ENCODE measurements around the gene ANTXR1.

Gene ANTXR1

DNA sequence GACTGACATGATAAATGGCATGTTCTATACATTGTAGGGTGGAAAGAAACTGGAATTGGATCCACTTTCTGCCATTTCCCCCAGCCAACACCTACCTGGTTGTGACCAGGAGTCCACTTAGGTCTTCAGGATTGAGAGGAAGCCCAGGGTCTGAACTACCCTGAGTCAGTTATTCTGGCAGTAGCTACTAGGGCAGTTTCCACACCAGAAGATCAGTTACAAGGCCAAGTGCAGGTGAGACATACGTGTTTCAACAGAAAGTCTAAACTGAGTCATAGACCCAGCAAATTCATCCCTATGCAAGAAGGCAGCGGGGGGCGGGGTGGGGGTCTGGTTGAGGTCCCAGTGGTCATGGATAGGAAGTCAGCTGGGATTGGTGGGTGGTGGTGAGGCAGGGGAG is 21.9 kb downstream of the ANTXR1 start:
- peaks cover 6% of the 10 kb centered on the region for H3K27me3 Mint-ChIP-seq
- no peaks in the 10 kb centered on the region for H3K9me3 Mint-ChIP-seq (ENCODE audit: low read depth)
- H3K4me1 Mint-ChIP-seq (ENCODE audit: low read depth) = no peaks in the 10 kb centered on the region
- H3K27ac Mint-ChIP-seq = no peak overlapping the region
- no peak overlapping the region for H3K4me3 Mint-ChIP-seq
- H3K36me3 Mint-ChIP-seq = no peaks in the 10 kb centered on the region

DNA sequence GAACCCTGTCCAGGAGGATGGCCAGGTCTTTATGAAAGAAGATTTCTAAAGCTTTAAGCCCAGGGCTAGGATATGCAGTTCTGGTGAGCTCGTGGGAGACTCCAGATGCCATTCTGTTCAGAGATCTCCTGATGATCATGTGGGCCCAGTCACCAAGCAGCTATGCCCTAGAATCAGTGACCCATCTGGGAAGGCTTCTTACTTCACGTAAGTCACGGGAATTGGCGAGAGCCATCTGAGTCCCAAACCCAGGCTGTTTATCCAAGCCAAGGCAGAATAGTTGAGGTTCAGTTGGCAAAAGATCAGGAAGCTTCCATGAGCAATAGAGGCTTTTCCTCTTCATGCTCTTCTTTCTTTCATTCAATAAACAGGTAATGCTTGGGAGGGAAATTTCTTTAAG is 23.9 kb downstream of the ANTXR1 start:
- H3K27me3 Mint-ChIP-seq = peaks cover 8% of the 10 kb centered on the region
- H3K4me1 Mint-ChIP-seq (ENCODE audit: low read depth) = no peaks in the 10 kb centered on the region
- H3K27ac Mint-ChIP-seq = no peak overlapping the region
- no peak overlapping the region for H3K4me3 Mint-ChIP-seq
- H3K9me3 Mint-ChIP-seq (ENCODE audit: low read depth) = no peaks in the 10 kb centered on the region
- no peaks in the 10 kb centered on the region for H3K36me3 Mint-ChIP-seq

DNA sequence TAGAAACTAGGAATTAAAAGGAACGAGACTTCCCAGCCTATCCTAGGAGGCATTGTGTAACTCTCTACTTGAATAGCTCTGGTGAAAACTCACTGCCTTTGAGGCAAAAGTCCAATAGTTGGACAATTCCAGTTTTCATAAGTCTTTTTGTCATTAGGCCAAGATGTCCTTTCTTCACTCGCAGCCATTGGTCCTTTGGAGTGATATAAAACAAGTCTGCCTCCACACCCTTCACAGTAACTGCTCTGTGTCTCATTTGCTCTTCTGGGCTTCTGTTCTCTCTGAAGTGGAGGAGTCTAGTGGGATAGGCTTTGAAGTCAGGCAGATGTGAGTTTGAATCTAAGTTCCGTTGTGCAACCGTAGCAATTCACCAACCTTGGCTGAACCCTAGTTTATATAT is 28.2 kb downstream of the ANTXR1 start:
- H3K9me3 Mint-ChIP-seq (ENCODE audit: low read depth) = no peaks in the 10 kb centered on the region
- H3K36me3 Mint-ChIP-seq = no peaks in the 10 kb centered on the region
- H3K4me3 Mint-ChIP-seq = no peak overlapping the region
- no peak overlapping the region for H3K27ac Mint-ChIP-seq
- peaks cover 7% of the 10 kb centered on the region for H3K27me3 Mint-ChIP-seq
- no peaks in the 10 kb centered on the region for H3K4me1 Mint-ChIP-seq (ENCODE audit: low read depth)

- H3K27ac Mint-ChIP-seq = no peak overlapping the region
These were observed 30.9 kb downstream of the ANTXR1 start for GRCh38 chr2:69043736-69044400.

GRCh38 chr2:69046221-69046662 is 33.3 kb downstream of the ANTXR1 start:
- H3K36me3 Mint-ChIP-seq = no peaks in the 10 kb centered on the region
- no peaks in the 10 kb centered on the region for H3K4me1 Mint-ChIP-seq (ENCODE audit: low read depth)
- no peak overlapping the region for H3K27ac Mint-ChIP-seq
- no peak overlapping the region for H3K4me3 Mint-ChIP-seq
- H3K27me3 Mint-ChIP-seq = peaks cover 2% of the 10 kb centered on the region
- H3K9me3 Mint-ChIP-seq (ENCODE audit: low read depth) = no peaks in the 10 kb centered on the region

More at GRCh38 chr2:69043736-69044400, 30.9 kb downstream of the ANTXR1 start:
- Mint-ChIP-seq H3K4me3 (no peak overlapping the region), H3K4me1 (ENCODE audit: low read depth) (no peaks in the 10 kb centered on the region), H3K9me3 (ENCODE audit: low read depth) (no peaks in the 10 kb centered on the region), H3K27me3 (peaks cover 5% of the 10 kb centered on the region), H3K36me3 (no peaks in the 10 kb centered on the region)

DNA sequence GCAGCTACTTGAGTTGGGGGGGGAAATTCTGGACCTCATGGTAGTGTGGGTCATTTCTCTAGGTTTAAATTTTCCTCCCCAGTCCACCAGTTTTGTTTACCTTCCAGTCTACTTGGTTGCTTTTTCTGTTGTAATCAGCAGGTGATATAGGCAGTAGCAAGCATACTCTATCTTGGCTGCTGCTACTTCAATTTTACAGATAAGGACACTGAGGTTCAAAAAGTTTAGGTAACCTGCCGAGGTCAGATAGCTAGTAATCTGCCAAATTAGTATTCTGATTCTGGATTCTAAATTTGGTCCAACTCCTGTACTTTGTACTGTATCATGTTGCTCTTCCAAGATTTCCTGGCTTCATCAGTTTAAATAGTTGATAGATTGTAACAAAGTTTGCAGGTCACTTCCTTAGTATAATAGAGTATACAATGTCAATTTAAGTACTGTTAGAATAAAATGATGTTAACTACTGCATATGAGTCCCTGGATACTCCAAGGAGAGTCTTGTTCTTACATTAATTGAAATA is 34.7 kb downstream of the ANTXR1 start:
- Mint-ChIP-seq H3K4me1 (ENCODE audit: low read depth) (no peaks in the 10 kb centered on the region), H3K4me3 (no peak overlapping the region), H3K27me3 (peaks cover 2% of the 10 kb centered on the region), H3K36me3 (no peaks in the 10 kb centered on the region), H3K9me3 (ENCODE audit: low read depth) (no peaks in the 10 kb centered on the region), H3K27ac (no peak overlapping the region)

DNA sequence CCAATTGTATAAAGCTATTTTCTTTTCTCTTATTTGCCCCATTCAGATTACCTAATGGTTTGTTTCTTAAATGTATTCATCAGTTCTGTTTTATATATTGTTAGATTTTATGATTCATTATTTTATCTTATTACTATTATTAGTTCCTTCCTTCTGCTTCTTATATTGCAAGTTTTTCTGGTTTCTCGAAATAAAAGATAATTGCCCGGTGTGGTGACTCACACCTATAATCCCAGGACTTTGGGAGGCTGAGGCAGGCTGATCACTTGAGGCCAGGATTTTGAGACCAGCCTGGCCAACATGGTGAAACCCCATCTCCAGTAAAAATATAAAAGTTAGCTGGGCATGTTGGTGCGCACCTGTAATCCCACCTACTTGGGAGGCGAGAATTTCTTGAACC is 37.8 kb downstream of the ANTXR1 start:
- H3K36me3 Mint-ChIP-seq = no peaks in the 10 kb centered on the region
- peaks cover 2% of the 10 kb centered on the region for H3K27me3 Mint-ChIP-seq
- peaks cover 2% of the 10 kb centered on the region for H3K4me1 Mint-ChIP-seq (ENCODE audit: low read depth)
- H3K27ac Mint-ChIP-seq = no peak overlapping the region
- no peak overlapping the region for H3K4me3 Mint-ChIP-seq
- H3K9me3 Mint-ChIP-seq (ENCODE audit: low read depth) = no peaks in the 10 kb centered on the region

DNA sequence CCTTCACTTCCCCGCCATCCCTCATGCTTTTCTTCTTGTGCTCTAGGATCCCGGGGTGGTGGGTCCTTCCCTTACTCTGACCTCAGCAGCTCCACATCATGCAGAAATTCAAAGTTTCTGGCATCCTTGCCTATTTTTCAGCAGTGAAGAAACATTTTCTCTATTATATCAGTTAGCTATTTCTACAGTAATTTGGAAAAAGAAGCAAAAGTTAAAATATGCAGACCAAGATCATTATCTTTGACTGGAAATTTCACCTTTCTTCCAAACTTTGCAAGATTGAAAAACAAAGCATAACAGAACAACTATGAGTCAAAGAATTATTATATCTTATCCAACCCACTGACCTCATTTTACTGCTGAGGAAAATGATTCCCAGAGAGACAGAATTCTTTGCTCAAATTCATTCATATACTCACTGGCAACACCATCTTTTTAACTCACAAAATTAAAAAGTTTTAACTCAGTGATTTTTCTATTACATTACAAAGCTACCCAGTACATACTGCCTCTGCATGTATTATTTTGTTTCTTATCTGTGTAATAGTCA is 40.5 kb downstream of the ANTXR1 start:
- H3K27ac Mint-ChIP-seq = no peak overlapping the region
- H3K9me3 Mint-ChIP-seq (ENCODE audit: low read depth) = no peaks in the 10 kb centered on the region
- H3K27me3 Mint-ChIP-seq = peaks cover 6% of the 10 kb centered on the region
- no peaks in the 10 kb centered on the region for H3K36me3 Mint-ChIP-seq
- H3K4me3 Mint-ChIP-seq = no peak overlapping the region
- peaks cover 2% of the 10 kb centered on the region for H3K4me1 Mint-ChIP-seq (ENCODE audit: low read depth)

DNA sequence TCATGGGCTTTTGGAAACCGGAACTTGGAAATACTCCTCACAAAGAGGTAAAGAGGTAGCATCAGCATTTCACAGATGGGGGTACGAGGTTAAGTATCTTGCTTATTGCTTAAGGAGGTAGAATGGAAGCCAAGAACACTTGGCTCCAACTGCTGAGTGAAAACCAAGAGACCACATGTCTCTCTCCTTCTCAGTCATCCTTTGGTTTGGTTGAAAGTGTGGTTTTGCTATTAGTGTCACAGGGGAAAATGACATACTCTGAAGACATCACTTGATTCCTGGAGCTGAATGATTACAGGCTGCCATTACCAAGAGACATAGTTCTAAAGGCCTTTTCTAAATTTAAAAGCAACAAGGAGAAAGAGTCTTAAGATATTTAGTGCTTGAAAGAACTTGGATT is 41.5 kb downstream of the ANTXR1 start:
- Mint-ChIP-seq H3K4me3 (no peak overlapping the region), H3K27me3 (peaks cover 12% of the 10 kb centered on the region), H3K27ac (no peak overlapping the region), H3K36me3 (no peaks in the 10 kb centered on the region), H3K9me3 (ENCODE audit: low read depth) (no peaks in the 10 kb centered on the region), H3K4me1 (ENCODE audit: low read depth) (peaks cover 2% of the 10 kb centered on the region)

- no peaks in the 10 kb centered on the region for H3K36me3 Mint-ChIP-seq
- no peak overlapping the region for H3K27ac Mint-ChIP-seq
- H3K4me3 Mint-ChIP-seq = no peak overlapping the region
- H3K9me3 Mint-ChIP-seq (ENCODE audit: low read depth) = no peaks in the 10 kb centered on the region
- H3K4me1 Mint-ChIP-seq (ENCODE audit: low read depth) = peaks cover 2% of the 10 kb centered on the region
- peaks cover 17% of the 10 kb centered on the region for H3K27me3 Mint-ChIP-seq
These were observed 42.9 kb downstream of the ANTXR1 start for GRCh38 chr2:69055688-69056470.

GRCh38 chr2:69057660-69058059 is 44.7 kb downstream of the ANTXR1 start:
- Mint-ChIP-seq H3K4me1 (ENCODE audit: low read depth) (peaks cover 2% of the 10 kb centered on the region), H3K36me3 (no peaks in the 10 kb centered on the region), H3K4me3 (no peak overlapping the region), H3K27me3 (peaks cover 26% of the 10 kb centered on the region), H3K9me3 (ENCODE audit: low read depth) (no peaks in the 10 kb centered on the region), H3K27ac (no peak overlapping the region)

DNA sequence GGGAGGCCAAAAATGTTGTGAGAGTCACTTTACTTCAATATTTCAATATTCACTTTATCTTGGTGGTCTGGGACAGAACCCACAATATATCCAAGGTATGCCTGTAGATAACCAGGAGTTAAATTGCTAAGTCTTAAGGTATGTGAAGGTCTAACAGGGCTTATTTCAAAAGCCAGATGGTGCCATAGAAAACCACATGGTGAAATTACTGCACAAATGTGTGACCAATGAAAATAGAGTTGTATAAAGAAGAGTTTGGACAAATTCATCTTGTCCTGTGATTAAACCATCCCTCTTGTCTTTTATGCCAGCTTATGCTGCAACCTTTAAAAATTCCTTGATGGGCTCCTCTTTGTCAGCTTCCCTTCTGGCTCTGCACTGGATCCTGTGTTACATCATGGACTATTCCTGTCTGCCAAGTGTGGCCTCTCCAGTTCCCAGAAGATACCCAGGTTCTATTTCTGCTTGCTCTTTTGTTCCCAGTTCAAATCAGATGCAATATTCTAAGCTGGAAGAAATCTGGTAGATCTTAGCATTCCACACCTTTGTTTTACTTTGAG is 46.8 kb downstream of the ANTXR1 start:
- no peaks in the 10 kb centered on the region for H3K4me1 Mint-ChIP-seq (ENCODE audit: low read depth)
- peaks cover 25% of the 10 kb centered on the region for H3K27me3 Mint-ChIP-seq
- no peaks in the 10 kb centered on the region for H3K36me3 Mint-ChIP-seq
- H3K4me3 Mint-ChIP-seq = no peak overlapping the region
- H3K9me3 Mint-ChIP-seq (ENCODE audit: low read depth) = peaks cover 7% of the 10 kb centered on the region
- no peak overlapping the region for H3K27ac Mint-ChIP-seq

DNA sequence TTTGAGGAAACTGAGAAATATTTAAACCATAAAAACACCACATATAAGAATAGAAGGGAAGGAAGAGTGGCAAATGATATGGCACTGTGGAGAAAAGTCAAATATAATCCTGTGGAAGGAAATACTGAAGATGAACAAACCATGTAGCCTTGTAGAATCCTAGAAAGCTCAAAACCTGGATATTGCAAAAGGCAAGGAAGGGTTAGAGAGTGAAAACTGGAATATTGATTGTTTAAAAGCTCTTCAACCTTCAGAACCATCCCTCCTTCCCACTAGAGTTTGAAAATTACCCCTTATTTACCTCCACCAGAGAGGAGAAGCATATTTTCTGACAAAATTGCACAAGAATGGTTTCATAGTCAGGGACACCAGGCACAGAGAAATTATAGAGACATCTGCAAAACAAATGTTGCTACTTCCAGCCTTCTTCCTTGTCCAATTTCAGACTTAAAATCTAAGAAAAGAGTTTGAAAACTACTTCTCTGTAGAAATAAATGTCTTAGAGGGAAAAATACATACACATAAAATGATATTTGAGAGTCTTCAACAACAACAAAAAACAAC is 48.0 kb downstream of the ANTXR1 start:
- Mint-ChIP-seq H3K27me3 (peaks cover 28% of the 10 kb centered on the region), H3K4me3 (no peak overlapping the region), H3K27ac (no peak overlapping the region), H3K36me3 (no peaks in the 10 kb centered on the region), H3K4me1 (ENCODE audit: low read depth) (no peaks in the 10 kb centered on the region), H3K9me3 (ENCODE audit: low read depth) (peaks cover 8% of the 10 kb centered on the region)

GRCh38 chr2:69061525-69061924 is 48.5 kb downstream of the ANTXR1 start:
- Mint-ChIP-seq H3K4me3 (no peak overlapping the region), H3K4me1 (ENCODE audit: low read depth) (no peaks in the 10 kb centered on the region), H3K27ac (no peak overlapping the region), H3K27me3 (peaks cover 30% of the 10 kb centered on the region), H3K36me3 (no peaks in the 10 kb centered on the region), H3K9me3 (ENCODE audit: low read depth) (peaks cover 8% of the 10 kb centered on the region)

All from activated naive CD8-positive, alpha-beta T cell (primary cell).